GM23248 (cell line): ENCODE data around the gene PJA2.

Experiments used
- EZH2 ChIP-seq: fragments of 200-600 bp; sonication (generic); IDR thresholded peaks from 2 replicates; pipeline ENCODE4 v1.6.1; 2018; ENCODE audit warnings: antibody characterized with exemption, mild to moderate bottlenecking; ENCODE audit not compliant: insufficient read depth, poor library complexity, severe bottlenecking
- EZH2phosphoT487 ChIP-seq: fragments of 200-600 bp; sonication (generic); IDR thresholded peaks from 2 replicates; pipeline ENCODE4 v1.6.1; 2018; ENCODE audit warnings: antibody characterized with exemption, moderate library complexity, mild to moderate bottlenecking, low read depth; ENCODE audit not compliant: insufficient read depth

DNA sequence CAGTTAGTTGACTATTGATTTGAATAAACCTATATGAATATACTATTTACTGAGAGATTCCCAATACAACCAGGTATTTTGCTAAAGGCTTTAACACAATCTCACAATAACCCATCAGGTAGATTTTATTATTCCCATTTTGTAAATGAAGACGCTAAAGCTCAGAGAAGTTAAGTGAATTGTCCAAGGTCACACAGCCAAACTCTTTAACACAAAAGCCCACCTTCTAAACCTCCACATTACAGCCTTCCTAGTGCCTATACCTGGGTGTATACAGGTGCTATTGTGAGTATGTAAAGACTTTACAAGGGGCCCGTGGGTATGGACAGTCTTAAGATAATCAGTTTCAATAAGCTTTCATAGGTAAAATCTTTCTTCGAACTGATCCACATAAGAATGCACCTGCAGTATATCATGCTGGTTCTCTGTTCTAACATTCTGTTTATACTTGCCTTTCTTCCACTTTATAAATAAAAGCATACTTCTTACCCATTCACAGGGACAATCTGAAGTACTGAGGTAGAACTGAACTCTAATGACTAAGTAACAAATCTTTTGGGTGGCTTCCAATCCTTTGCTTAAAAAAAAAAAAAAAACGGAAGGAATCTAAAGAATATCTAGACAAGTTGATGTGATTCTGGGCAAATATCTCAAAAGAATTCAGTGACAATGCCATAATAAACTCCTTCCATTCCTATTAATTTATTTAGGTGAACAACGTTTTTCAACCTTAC, 59.1 kb downstream of the PJA2 start:
- no peak for TF ChIP-seq EZH2
- TF ChIP-seq EZH2phosphoT487, result no peak
